Stimulated activated CD8-positive, alpha-beta memory T cell treated with anti-CD3 and anti-CD28 coated beads, Interleukin-12 subunit alpha, Interleukin-12 subunit beta, amount 100 ng/mL, for 24 hours (primary cell): ENCODE data around the gene STK32C.
"Not testable (repeated sequence)": the region's sequence is repeated elsewhere in the genome, so short reads cannot be mapped to it uniquely, and the experiment has no call there.

Experiments
- DNase-seq: peaks from one replicate; pipeline ENCODE4 v3.0.0-alpha.2; 2020; ENCODE audit errors: extremely low read depth

Gene STK32C

GRCh38 chr10:132169031-132169765, 138.6 kb downstream of the STK32C start:
- no peak for DNase-seq

- DNase-seq: no peak
Observed at GRCh38 chr10:132168571-132169030, 139.1 kb downstream of the STK32C start.

GRCh38 chr10:132167976-132168375, 139.8 kb downstream of the STK32C start:
- DNase-seq: no peak

- no peak for DNase-seq
Observed at GRCh38 chr10:132167041-132167674, 140.6 kb downstream of the STK32C start.

GRCh38 chr10:132166216-132166950, 141.4 kb downstream of the STK32C start:
- DNase-seq: no peak

- no peak for DNase-seq
Observed at GRCh38 chr10:132165416-132165980, 142.3 kb downstream of the STK32C start.

GRCh38 chr10:132164761-132165278, 142.9 kb downstream of the STK32C start:
- no peak for DNase-seq

GRCh38 chr10:132163826-132164515, 143.8 kb downstream of the STK32C start:
- no peak for DNase-seq

- no peak for DNase-seq
Observed at GRCh38 chr10:132163278-132163765, 144.4 kb downstream of the STK32C start.

GRCh38 chr10:132162590-132163277, 145.0 kb downstream of the STK32C start:
- DNase-seq: no peak

- no peak for DNase-seq
Observed at GRCh38 chr10:132162021-132162531, 145.7 kb downstream of the STK32C start.

GRCh38 chr10:132160834-132161622, 146.7 kb downstream of the STK32C start:
- DNase-seq: not testable (repeated sequence)

GRCh38 chr10:132160231-132160630, 147.5 kb downstream of the STK32C start:
- not testable (repeated sequence) for DNase-seq

GRCh38 chr10:132159302-132160230, 148.2 kb downstream of the STK32C start:
- DNase-seq: not testable (repeated sequence)

- no peak for DNase-seq
Observed at GRCh38 chr10:132158823-132159222, 148.9 kb downstream of the STK32C start.

GRCh38 chr10:132158122-132158741, 149.5 kb downstream of the STK32C start:
- DNase-seq: no peak
